ENCODE results near the gene CACNA1D.
"Not testable (repeated sequence)": the region's sequence is repeated elsewhere in the genome, so short reads cannot be mapped to it uniquely, and the experiment has no call there.

The CACNA1D gene

GRCh38 chr3:53530205-53530604 lies 35.8 kb downstream of the CACNA1D start:
- no peak for DNase-seq

- DNase-seq: no peak
Measured at GRCh38 chr3:53531749-53532148, 37.3 kb downstream of the CACNA1D start.

DNA sequence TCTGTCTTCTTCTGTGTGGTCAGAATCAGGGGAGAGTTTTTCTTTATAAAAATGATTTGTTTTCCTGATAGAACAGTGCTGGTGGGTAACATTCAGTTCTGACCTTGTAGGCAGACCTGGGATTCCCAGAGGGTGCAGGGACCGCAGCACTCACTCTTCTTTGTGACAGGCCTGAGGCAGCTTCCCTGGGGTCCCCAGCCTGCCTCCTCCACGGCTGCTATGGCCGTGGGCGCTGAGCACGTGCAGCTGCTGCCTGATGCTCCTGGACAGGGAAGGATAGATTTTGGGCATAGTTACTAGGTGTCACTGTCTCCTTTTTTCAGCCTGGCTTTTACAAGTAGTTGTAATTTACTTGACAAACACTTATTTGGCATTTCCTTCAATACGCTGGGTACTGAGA lies 39.1 kb downstream of the CACNA1D start:
- DNase-seq: no peak

GRCh38 chr3:53534216-53534615 lies 39.8 kb downstream of the CACNA1D start:
- DNase-seq: no peak

GRCh38 chr3:53534676-53535400 lies 40.4 kb downstream of the CACNA1D start:
- no peak for DNase-seq

GRCh38 chr3:53536282-53536681 lies 41.9 kb downstream of the CACNA1D start:
- DNase-seq: no peak

DNA sequence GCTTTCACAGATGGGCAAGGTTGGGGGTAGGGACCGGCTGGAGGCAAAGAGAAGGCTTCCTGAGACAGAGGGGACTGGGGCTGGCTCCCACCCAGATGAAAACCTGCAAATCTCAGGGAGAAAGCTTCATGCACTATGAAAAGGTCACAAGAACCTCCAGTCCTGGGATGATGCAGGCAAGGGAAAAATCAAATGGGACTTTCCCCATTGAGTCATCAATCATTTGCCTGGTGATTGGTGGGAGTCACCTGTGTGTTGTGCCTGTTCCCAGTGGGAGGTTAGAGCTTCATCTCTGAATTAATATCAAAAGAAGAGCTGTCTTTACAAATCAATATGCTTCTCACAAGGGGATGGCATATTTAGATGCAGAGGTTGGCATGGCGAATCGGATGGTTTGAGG lies 49.9 kb downstream of the CACNA1D start:
- DNase-seq: no peak

GRCh38 chr3:53545310-53545995 lies 51.0 kb downstream of the CACNA1D start:
- no peak for DNase-seq

GRCh38 chr3:53545996-53546359 lies 51.6 kb downstream of the CACNA1D start:
- DNase-seq: no peak

DNA sequence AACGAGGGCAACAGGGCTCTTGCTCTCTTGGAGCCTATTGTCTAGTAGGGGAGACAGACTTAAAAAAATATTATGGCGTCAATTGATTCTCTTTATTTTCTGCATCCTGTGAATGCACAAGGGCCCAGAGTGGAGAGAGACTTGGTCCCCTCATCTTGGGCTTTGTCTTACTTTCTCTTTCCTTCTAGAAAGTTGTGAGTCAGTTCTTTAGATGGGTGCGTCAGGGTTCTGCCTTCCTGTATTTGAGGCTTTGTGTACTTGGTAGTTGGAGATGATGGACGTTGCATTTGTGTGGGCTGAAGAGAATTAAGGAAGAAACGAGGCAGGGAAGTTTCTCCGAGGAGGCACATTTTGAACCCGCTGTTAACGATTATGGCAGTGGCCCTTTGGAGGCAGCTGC lies 52.9 kb downstream of the CACNA1D start:
- DNase-seq: no peak

DNA sequence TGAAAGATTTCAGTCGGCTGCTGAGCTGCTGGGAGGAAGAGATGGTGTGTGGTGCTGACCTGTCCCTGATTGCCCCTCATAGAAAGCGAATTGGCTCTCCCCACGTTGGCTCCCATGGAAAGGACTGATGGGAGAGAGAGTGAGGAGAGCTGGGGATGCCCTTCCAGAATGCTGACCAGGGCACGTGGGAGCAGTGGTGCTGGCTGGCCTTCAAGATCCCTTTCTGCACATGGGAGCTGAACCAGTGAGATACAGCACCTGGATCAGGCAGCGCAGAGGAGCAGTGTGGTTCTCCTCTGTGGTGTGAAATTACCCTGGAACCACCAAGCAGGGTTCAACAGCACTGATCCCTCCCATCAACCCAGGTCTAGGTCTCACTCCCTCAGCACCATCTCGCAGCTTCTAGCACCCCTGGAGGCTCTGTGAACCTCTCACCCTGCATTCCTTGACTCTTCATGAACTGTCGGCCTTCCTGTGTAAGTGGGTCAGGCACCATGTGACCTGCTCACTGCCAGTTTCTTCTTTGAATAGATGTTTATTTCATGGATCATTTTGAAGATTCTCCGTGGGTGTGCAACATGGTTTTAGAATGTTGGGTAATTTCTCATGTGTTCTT lies 55.7 kb downstream of the CACNA1D start:
- DNase-seq: no peak

- DNase-seq: no peak
Measured at GRCh38 chr3:53551324-53551723, 56.9 kb downstream of the CACNA1D start.

- no peak for DNase-seq
Measured at GRCh38 chr3:53552730-53553129, 58.3 kb downstream of the CACNA1D start.

DNA sequence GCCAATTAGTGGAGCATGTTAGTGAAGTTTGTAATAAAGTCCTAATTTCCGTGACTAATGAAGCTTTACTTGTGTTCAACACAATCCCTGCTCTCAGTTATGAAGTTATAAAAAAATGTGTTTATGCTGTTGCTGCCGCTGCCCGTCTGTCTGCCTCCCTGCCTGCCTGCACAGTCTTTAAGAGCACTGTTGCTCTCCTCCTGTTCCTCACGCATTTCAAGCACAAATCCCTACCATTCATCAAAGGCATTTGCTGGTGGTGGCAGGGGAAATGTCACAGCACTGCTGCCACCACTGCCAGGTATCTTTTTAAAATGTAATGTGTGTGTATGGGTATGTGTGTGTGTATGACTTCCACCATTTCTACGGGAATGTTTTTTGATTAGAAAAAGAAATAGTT lies 58.8 kb downstream of the CACNA1D start:
- no peak for DNase-seq

GRCh38 chr3:53554559-53555067 lies 60.2 kb downstream of the CACNA1D start:
- DNase-seq: no peak

DNA sequence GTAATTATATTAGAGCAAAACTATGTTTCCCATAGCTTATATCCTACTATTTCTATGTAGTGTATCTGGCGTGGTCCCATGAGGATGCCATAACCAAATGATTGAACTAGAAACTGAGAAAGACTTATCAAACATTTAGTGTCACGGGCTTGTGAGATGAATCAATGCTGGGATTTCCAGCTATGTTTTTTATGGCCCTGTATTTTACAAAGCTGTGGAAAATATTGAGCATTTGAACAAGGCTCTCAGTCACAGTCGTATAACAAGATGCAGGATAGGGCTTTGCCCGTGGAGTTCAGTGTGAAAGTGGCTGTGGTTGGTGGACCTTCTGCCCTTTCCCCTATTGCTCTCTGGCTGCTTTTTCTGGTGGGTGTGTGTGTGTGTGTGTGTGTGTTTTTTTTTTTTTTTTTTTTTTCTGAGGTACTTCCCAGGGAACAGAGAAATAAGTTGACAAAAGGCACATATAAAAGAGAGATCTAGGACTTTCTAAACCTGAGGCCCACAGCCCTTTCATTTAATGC lies 60.7 kb downstream of the CACNA1D start:
- DNase-seq: no peak

- DNase-seq: no peak
Measured at GRCh38 chr3:53566461-53567145, 72.2 kb downstream of the CACNA1D start.

DNA sequence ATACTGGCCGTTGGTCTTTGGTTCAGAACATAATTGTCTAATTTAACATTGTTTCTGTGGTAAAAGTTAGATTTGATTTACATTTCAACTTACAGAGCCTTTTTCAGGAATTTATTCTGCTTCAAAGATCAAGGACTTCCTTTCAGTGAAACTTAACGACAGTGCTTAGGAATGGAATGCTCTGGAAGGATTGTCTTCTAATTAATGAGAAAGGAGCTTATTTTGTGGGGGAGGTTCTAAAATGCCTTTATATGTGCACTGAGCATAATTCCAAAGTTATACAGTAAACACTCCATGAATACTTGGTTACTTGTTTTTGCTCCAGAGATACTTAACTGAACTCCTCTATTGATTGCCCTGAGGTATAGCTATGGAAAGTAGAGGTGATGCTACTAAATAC lies 75.7 kb downstream of the CACNA1D start:
- DNase-seq: no peak

DNA sequence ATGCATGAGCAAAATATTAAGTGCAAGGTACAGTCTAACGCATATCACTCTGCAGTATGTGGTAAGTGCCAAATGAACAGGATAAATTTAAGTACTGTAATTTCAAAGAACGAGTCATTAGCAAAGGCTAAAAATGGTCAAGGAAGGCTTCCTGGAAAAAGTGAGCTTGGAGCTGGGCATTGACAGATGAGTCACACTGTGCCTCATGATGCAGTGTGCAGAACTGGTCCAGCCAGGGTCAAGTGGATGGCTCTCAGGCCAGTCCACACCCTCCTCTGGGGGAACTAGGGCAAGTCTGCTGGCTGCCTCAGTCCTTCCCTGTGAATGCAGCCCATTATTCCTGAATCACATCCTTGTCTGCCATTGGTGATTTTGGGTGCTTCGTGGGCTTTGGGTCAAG lies 76.3 kb downstream of the CACNA1D start:
- no peak for DNase-seq

- DNase-seq: no peak
Measured at GRCh38 chr3:53571264-53571663, 76.9 kb downstream of the CACNA1D start.

DNA sequence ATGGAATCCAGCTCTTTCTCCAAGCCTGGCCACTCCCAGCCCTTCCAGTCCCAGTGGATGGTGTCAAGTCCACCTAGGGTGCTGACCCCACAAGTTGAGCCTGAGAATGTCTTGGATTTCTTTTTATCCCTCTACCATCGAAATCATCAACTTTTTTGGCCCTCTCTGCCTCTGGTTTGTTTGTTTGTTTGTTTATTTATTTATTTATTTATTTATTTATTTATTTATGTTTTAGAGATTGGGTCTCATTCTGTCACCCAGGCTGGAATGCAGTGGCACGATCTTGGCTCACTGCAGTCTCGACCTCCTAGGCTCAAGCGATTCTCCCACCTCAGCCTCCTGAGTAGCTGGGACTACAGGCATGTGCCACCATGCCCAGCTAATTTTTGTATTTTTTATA lies 77.8 kb downstream of the CACNA1D start:
- not testable (repeated sequence) for DNase-seq

DNA sequence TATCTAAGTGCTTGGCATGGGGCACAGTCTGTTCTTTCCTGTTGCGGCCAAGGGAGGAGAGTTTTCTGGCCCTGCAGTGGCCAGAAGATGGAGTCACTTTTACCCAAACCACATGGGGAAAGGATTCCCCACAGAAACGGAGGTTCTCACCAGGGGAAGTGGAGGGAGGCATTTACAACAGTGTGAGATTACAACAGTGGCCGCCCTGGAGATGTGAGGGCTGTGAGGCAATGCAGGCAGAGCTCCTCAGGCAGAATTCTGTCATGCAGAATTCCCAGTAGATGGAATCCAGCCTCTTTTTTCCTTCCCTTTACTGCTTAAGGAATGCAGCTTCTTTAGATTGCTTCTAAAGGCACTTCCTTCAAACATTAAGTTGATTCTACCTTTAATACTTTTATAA lies 83.1 kb downstream of the CACNA1D start:
- no peak for DNase-seq

GRCh38 chr3:53579636-53580035 lies 85.2 kb downstream of the CACNA1D start:
- no peak for DNase-seq
